Measurements from ENCODE around the gene ATXN2. TPM values are rescaled to one million over a fixed set of nuclear protein-coding genes. Genes with fewer than 3 reads are reported as not detected.
"Not testable (repeated sequence)": the region's sequence is repeated elsewhere in the genome, so short reads cannot be mapped to it uniquely, and the experiment has no call there.

Gene ATXN2
- total RNA-seq, 1 donor from 2014 or later, result 69.4 TPM

GRCh38 chr12:111404362-111405148 lies 194.6 kb downstream of the ATXN2 start:
- TF ChIP-seq CTCF (IDR thresholded peaks at IDR 0.05; ENCODE audit: unreplicated experiment), result no peak
- Mint-ChIP-seq H3K27ac (ENCODE audit: unreplicated experiment) (peak overlapping the region; percentile 99), H3K4me1 (ENCODE audit: unreplicated experiment) (peaks cover 38% of the 10 kb centered on the region), H3K4me3 (ENCODE audit: unreplicated experiment) (peak overlapping the region; percentile 96), H3K9me3 (ENCODE audit: unreplicated experiment) (no peaks in the 10 kb centered on the region), H3K36me3 (ENCODE audit: low read depth, unreplicated experiment) (peaks cover 15% of the 10 kb centered on the region), H3K27me3 (ENCODE audit: unreplicated experiment) (peaks cover 39% of the 10 kb centered on the region)
- DNase-seq (ENCODE audit: low spot score), result peak; percentile 72

- not testable (repeated sequence) for H3K36me3 Mint-ChIP-seq (ENCODE audit: low read depth, unreplicated experiment); H3K27ac Mint-ChIP-seq (ENCODE audit: unreplicated experiment); H3K4me3 Mint-ChIP-seq (ENCODE audit: unreplicated experiment); DNase-seq (ENCODE audit: low spot score); H3K9me3 Mint-ChIP-seq (ENCODE audit: unreplicated experiment)
- peaks cover 30% of the 10 kb centered on the region for H3K27me3 Mint-ChIP-seq (ENCODE audit: unreplicated experiment)
- H3K4me1 Mint-ChIP-seq (ENCODE audit: unreplicated experiment), result peaks cover 21% of the 10 kb centered on the region
These were observed 196.7 kb downstream of the ATXN2 start for GRCh38 chr12:111402490-111402824.

Other genes starting within 250 kb of the ATXN2 start
- gene PHETA1, start 230.2 kb downstream of the ATXN2 start, total RNA-seq (ENCODE audit: unreplicated experiment), result 14.8 TPM
- gene SH2B3, start 193.4 kb downstream of the ATXN2 start, total RNA-seq (ENCODE audit: unreplicated experiment), result 93.7 TPM
- gene BRAP, start 86.6 kb upstream of the ATXN2 start, total RNA-seq (ENCODE audit: unreplicated experiment), result 22.0 TPM
- 26.8 TPM for gene ACAD10, start 86.7 kb upstream of the ATXN2 start, total RNA-seq (ENCODE audit: unreplicated experiment)
- gene ALDH2, start 167.6 kb upstream of the ATXN2 start, total RNA-seq (ENCODE audit: unreplicated experiment), result 98.5 TPM
- gene MAPKAPK5, start 242.9 kb upstream of the ATXN2 start, total RNA-seq (ENCODE audit: unreplicated experiment), result 48.8 TPM

Measured in endothelial cell (in vitro differentiated cells).